K562 treated with DMSO at 1 percent for 4 hours (cell line): ENCODE results near the gene TP53RK. TPM values are rescaled to one million over a fixed set of nuclear protein-coding genes. Genes with fewer than 3 reads are reported as not detected.

Experiments used
- total RNA-seq: library from RNA; unstranded; fragments of 300-600 nt; gene quantifications from 2 replicates; pipeline ENCODE4 v1.2.3, GENCODE V29; 2022; ENCODE audit not compliant: insufficient read depth

TP53RK gene
- total RNA-seq = 8.6 and 8.7 TPM in 2 replicates

GRCh38 chr20:46689082-46689753 is at the start of gene TP53RK:
TSS of gene TP53RK (minus strand) at chr20:46689444. CDS start at chr20:46689414, 30 bp downstream.

GRCh38 chr20:46709459-46710152 is 20.4 kb upstream of the TP53RK start, which contains the start of gene SLC2A10:
TSS of gene SLC2A10 (plus strand) at chr20:46709649. CDS start at chr20:46709737, 88 bp downstream.

GRCh38 chr20:46651091-46651962 is 37.9 kb downstream of the TP53RK start, which contains the start of gene SLC13A3:
TSS of gene SLC13A3 (minus strand) at chr20:46651459. CDS start at chr20:46651421, 38 bp downstream.

Other genes with a start within 250 kb of the TP53RK start
- gene ZNF334, start 175.9 kb downstream of the TP53RK start, total RNA-seq = 0.32 and 0.36 TPM in 2 replicates
- gene OCSTAMP, start 138.8 kb downstream of the TP53RK start, total RNA-seq = not detected in 2 replicates
- gene SLC13A3, start 38.0 kb downstream of the TP53RK start, total RNA-seq = 11.6 and 13.4 TPM in 2 replicates
- gene SLC2A10, start 20.2 kb upstream of the TP53RK start, total RNA-seq = 0.54 and 0.88 TPM in 2 replicates
- not detected in 2 replicates for gene EYA2, start 205.4 kb upstream of the TP53RK start, total RNA-seq